HepG2 (cell line): Measurements from ENCODE around the gene ROMO1. TPM values are rescaled to one million over a fixed set of nuclear protein-coding genes. Genes with fewer than 3 reads are reported as not detected.

Experiments used
- CCDC6 ChIP-seq: sonication (generic); formaldehyde crosslinking; IDR thresholded peaks from 2 replicates; pipeline ENCODE4 v1.8.1; 2022; ENCODE audit warnings: mild to moderate bottlenecking, missing genetic modification reagents, moderate library complexity
- CEBPB ChIP-seq: IDR thresholded peaks from 2 replicates; pipeline ENCODE4 v1.6.1; 2011; ENCODE audit warnings: low read depth, low read length, improper control_type of control experiment, borderline replicate concordance
- FOXA3 ChIP-seq: IDR thresholded peaks from 2 replicates; pipeline ENCODE4 v1.6.1; 2016; ENCODE audit warnings: missing genetic modification reagents, missing compliant biosample characterization
- FOXJ3 ChIP-seq: sonication (generic); formaldehyde crosslinking; IDR thresholded peaks from 2 replicates; pipeline ENCODE4 v1.4.0; 2020; ENCODE audit warnings: missing genetic modification reagents, mild to moderate bottlenecking, borderline replicate concordance
- ISX ChIP-seq: sonication (generic); formaldehyde crosslinking; conservative IDR thresholded peaks from 2 replicates; pipeline ENCODE4 v1.5.0; 2020; ENCODE audit warnings: missing genetic modification reagents
- KDM4B ChIP-seq: sonication (generic); formaldehyde crosslinking; IDR thresholded peaks from 2 replicates; pipeline ENCODE4 v1.4.0; 2020; ENCODE audit warnings: missing genetic modification reagents
- MBNL3 ChIP-seq: fragments of 250-450 bp; sonication (Bioruptor Pico); conservative IDR thresholded peaks from 2 replicates; pipeline ENCODE4 v1.8.0; 2022; ENCODE audit warnings: mild to moderate bottlenecking, inconsistent platforms
- NFKBIZ ChIP-seq: IDR thresholded peaks from 2 replicates; pipeline ENCODE4 v1.6.1; 2018; ENCODE audit warnings: missing genetic modification reagents, missing compliant biosample characterization
- NONO ChIP-seq, 2 experiments: fragments of 450-650 bp in 1 of 2; sonication (generic) in 1 of 2; formaldehyde crosslinking in 1 of 2; IDR thresholded peaks in 1 of 2; conservative IDR thresholded peaks in 1 of 2; 2 replicates each; pipeline versions ENCODE4 v1.6.1 to v1.8.0; 2017 to 2022; ENCODE audit warnings: mild to moderate bottlenecking in 1 of 2, missing genetic modification reagents in 1 of 2, moderate library complexity in 1 of 2
- PCBP1 ChIP-seq: fragments of 200-400 bp; formaldehyde crosslinking; IDR thresholded peaks from 2 replicates; pipeline ENCODE4 v1.6.1; 2017; ENCODE audit warnings: mild to moderate bottlenecking, low read depth, low read length, borderline replicate concordance
- ZNF225 ChIP-seq: sonication (generic); formaldehyde crosslinking; IDR thresholded peaks from 2 replicates; pipeline ENCODE4 v1.4.0; 2020; ENCODE audit warnings: mild to moderate bottlenecking, missing genetic modification reagents
- ZNF317 ChIP-seq: sonication (generic); formaldehyde crosslinking; IDR thresholded peaks from 2 replicates; pipeline ENCODE4 v1.5.0; 2020; ENCODE audit warnings: mild to moderate bottlenecking, missing genetic modification reagents
- ZNF318 ChIP-seq: sonication (generic); formaldehyde crosslinking; IDR thresholded peaks from 2 replicates; pipeline ENCODE4 v1.4.0; 2020; ENCODE audit warnings: mild to moderate bottlenecking, missing genetic modification reagents
- ZNF644 ChIP-seq: IDR thresholded peaks from 2 replicates; pipeline ENCODE4 v1.6.1; 2016; ENCODE audit warnings: low read depth
- ZNF850 ChIP-seq: sonication (generic); formaldehyde crosslinking; conservative IDR thresholded peaks from 2 replicates; pipeline ENCODE4 v1.9.0; 2021; ENCODE audit warnings: mild to moderate bottlenecking, missing genetic modification reagents
- polyA plus RNA-seq, 8 experiments: library from polyadenylated mRNA; depleted of rRNA in 3 of 8; stranded (reverse) in 7 of 8; unstranded in 1 of 8; fragments of >200 nt; fragmentation: Illumina TruSeq in 4 of 8; extraction: Trizol in 4 of 8; gene quantifications; 2 replicates each; pipeline versions ENCODE4 v1.2.1 to v1.2.3, GENCODE V29; 2011 to 2016; ENCODE audit warnings: low read depth in 4 of 8, missing spikeins in 1 of 8, mixed read lengths in 1 of 8; ENCODE audit not compliant: insufficient read depth in 1 of 8
- total RNA-seq, 5 experiments: library from RNA; depleted of rRNA; stranded (reverse); fragments of >200 nt; fragmentation: Illumina TruSeq; extraction: Trizol; gene quantifications; 2 replicates each; pipeline ENCODE4 v1.2.3, GENCODE V29; 2016; ENCODE audit warnings: low read depth in 1 of 5
- TF ChIP-seq, protein P1 (sequence below), 2 experiments: sonication (generic) in 1 of 2; formaldehyde crosslinking in 1 of 2; IDR thresholded peaks; 2 replicates each; pipeline versions ENCODE4 v1.4.0 to v1.6.1; 2018 to 2020; ENCODE audit warnings: missing genetic modification reagents in 2 of 2, borderline replicate concordance in 1 of 2, low read depth in 1 of 2, mild to moderate bottlenecking in 1 of 2, missing biosample characterization in 1 of 2
- TF ChIP-seq, protein P2 (sequence below): sonication (generic); formaldehyde crosslinking; IDR thresholded peaks from 2 replicates; pipeline ENCODE4 v1.4.0; 2020; ENCODE audit warnings: low read depth, mild to moderate bottlenecking, missing genetic modification reagents

Gene ROMO1
- total and polyA plus RNA-seq, 2 of the 13 experiments (the other 11 are each of a cell fraction or from before 2014, with no cell fraction given) = 636 to 755 TPM

DNA sequence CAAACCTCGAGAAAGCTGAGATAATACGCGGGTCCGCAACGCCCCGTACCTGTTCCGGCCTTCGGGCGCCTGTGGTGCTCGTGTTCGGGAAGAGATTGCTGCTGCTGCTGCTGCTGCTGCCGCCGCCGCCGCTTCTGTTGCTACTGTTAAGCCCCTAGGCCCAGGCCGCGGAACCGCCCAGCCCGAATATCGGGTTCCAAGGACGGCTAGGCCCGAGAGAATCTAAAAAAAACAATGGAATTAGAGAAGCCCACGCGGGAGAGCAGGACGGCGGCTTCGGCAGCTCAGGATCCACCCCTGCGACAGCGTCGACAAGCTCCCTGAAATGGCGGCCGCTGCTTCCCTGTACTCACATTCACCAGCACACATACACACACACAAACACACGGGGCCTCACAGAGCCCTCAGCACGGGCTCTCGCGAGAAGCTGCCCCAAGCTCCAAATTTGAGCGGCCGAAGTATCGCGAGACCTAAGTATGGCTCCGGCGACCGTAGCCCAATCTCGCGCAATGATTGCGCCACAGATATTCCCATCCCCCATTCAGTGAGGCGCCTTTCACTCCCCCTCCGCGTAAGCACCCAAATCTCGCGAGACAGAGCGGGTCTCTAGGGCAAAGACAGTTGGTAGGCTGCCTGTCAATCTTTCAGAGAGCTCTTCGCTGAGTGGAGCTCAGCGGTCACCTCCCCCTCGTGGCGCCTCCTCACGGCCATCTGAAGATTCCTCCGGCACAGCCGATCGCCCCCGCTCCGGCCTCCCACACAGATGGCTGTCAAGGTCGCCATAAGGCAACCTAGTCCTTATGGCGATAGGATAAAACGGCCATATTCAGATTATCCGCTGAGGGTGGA, 42.9 kb downstream of the ROMO1 start, which contains the start of gene RBM39 (continued):
- TF ChIP-seq KDM4B (CRISPR knock-in tag) (peak; percentile 99; the same call in 1 of the 2 replicates), ZNF225 (CRISPR knock-in tag) (no peak; the same call in none of the 2 replicates), NONO (IDR thresholded peaks at IDR 0.05) (no peak), NONO (CRISPR knock-in tag; conservative IDR thresholded peaks at IDR 0.05) (peak; percentile 99), ZNF318 (CRISPR knock-in tag) (peak; percentile 64; the same call in 1 of the 2 replicates), ZNF317 (CRISPR knock-in tag) (peak; percentile 89), NFKBIZ (CRISPR knock-in tag) (peak; percentile 95), FOXJ3 (CRISPR knock-in tag) (peak; percentile 96), MBNL3 (0 out of 2 replicates have a peak, but pooled peaks have one; percentile 44), CEBPB (peak; percentile 100), ZNF644 (CRISPR knock-in tag) (peak; percentile 31; the same call in 1 of the 2 replicates), PCBP1 (peak; percentile 92), CCDC6 (CRISPR knock-in tag) (peak; percentile 87), FOXA3 (peak; percentile 93), ZNF850 (peak; percentile 95; the same call in 1 of the 2 replicates), ISX (peak; percentile 99)
- TF ChIP-seq, protein P1, sequence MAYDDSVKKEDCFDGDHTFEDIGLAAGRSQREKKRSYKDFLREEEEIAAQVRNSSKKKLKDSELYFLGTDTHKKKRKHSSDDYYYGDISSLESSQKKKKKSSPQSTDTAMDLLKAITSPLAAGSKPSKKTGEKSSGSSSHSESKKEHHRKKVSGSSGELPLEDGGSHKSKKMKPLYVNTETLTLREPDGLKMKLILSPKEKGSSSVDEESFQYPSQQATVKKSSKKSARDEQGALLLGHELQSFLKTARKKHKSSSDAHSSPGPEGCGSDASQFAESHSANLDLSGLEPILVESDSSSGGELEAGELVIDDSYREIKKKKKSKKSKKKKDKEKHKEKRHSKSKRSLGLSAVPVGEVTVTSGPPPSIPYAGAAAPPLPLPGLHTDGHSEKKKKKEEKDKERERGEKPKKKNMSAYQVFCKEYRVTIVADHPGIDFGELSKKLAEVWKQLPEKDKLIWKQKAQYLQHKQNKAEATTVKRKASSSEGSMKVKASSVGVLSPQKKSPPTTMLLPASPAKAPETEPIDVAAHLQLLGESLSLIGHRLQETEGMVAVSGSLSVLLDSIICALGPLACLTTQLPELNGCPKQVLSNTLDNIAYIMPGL (CRISPR knock-in tag; IDR thresholded peaks at IDR 0.05; ENCODE audit: borderline replicate concordance in 1 of 2, low read depth in 1 of 2) = peak; percentile 97 to 98
- TF ChIP-seq, protein P2, sequence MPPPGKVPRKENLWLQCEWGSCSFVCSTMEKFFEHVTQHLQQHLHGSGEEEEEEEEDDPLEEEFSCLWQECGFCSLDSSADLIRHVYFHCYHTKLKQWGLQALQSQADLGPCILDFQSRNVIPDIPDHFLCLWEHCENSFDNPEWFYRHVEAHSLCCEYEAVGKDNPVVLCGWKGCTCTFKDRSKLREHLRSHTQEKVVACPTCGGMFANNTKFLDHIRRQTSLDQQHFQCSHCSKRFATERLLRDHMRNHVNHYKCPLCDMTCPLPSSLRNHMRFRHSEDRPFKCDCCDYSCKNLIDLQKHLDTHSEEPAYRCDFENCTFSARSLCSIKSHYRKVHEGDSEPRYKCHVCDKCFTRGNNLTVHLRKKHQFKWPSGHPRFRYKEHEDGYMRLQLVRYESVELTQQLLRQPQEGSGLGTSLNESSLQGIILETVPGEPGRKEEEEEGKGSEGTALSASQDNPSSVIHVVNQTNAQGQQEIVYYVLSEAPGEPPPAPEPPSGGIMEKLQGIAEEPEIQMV (CRISPR knock-in tag) = peak; percentile 91
